GM21360 (cell line): ENCODE data around the gene FNDC11.
A peak's percentile ranks its signal among the peaks of the same experiment; 100 is the strongest.

Source experiments
- ATAC-seq: cut with Tn5 transposase; IDR thresholded peaks from one replicate; pipeline ENCODE4 v1.9.1; 2021; ENCODE audit warnings: mild to moderate bottlenecking, moderate library complexity; ENCODE audit not compliant: unreplicated experiment

Gene FNDC11

DNA sequence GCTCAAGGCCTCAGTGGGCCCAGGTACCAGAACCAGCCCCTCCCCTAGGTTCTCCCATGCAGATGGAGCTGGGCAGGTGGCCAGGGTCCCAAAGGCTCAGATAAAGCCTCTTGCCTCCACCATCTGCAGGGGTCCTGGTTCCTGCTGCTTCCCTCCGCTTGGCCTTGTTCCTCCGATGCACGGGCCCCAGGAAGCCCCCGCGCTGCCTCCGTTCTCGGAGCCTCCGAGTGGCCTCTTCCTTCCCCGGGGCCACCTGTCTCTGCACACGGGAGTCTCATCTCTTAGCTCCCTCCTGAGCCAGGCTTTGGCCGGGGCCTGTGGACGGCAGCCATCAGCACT, 14.9 kb upstream of the FNDC11 start:
- no peak for ATAC-seq

DNA sequence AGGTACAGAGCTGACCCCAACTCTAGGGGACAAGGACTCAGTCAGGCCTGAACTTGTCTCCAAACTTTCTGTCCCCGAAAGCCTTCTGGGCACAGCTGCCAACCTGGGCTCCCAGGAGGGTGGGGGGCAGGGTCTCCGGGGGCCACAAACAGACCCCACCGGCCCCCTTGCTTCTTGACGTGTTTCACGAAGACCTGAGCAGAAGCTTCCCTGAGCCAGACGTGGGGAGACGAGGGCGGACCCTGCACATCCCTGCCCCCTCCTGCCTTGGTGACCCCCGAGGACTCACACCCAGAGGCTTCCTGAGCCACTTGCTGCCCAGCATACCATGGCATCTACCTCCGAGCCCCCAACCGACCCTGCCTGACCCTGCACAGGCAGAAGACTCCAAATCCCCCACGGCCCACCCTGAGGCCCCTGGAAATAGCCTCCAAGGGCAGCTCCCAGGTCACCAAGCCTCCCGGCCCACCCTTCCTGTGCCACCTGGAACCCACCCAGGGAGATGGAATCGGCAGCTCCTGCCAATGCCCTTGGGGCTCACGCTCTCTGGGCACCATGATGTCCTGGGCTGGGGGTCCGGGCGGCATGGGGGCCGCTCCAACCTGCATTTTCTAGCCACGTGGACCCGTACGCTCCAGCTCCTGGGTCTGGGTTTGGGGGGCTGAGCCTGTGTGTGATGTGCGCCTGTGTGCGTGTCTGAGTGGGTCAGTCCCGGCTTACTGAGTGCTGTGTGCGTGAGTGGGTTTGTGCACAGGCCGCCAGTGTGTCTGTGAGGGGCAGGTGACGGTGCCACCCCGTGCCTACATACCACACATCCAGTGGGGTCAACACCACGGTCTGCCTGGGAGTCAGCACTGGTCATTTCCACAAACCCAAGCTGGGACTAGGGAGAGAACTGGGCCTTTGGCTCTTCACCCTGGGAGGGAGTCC, 14.3 kb upstream of the FNDC11 start:
- no peak for ATAC-seq

DNA sequence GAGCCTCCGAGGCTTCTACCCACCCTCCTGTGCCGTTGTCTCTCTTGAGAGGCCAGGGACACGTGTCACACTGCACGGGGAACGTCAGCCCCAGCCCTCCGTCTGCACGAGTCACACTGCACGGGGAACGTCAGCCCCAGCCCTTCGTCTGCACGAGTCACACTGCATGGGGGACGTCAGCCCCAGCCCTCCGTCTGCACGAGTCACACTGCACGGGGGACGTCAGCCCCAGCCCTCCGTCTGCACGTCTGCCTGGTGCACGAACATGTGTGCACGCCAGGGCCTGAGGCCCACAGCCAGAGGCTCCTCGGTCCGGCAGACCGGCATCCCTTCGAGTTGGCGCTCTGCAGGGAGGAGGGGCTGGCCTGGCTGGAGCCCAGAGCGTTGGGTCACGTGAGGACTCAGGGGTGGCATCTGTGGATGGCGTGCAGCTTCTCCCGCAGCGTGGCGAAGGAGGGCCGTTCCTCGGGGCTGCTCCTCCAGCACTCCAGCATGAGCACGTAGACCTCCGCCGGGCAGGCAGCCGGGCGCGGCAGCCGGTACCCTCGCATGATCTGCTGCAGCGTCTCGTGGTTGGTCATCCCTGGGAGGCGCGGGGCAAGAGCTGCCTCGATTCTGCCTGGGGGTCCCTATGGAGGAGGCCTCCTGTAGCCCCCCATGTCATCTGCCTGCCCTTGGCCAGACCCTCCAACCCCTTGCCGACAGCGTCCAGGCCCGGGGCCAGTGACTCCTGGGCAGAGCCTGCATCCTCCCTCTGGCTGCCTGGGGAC, 13.4 kb upstream of the FNDC11 start:
- ATAC-seq, result no peak

DNA sequence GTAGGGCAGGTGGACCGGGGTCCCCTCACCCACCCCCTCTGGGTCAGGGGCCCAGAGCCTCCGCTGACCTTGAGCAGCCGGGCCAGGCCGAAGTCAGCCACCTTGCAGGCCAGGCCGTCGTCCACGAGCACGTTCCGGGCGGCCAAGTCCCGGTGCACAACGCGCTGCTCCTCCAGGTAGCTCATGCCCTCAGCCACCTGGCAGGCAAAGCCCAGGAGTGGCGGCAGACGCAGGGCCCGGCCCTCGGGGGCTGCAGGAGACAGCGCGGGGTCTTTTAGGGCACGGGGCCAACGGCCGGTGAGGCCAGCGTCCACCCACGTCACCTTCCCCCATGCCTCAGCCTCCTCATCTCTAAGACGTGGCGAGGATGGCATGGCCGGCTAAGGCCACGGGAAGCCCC, 12.6 kb upstream of the FNDC11 start:
- ATAC-seq, result no peak

DNA sequence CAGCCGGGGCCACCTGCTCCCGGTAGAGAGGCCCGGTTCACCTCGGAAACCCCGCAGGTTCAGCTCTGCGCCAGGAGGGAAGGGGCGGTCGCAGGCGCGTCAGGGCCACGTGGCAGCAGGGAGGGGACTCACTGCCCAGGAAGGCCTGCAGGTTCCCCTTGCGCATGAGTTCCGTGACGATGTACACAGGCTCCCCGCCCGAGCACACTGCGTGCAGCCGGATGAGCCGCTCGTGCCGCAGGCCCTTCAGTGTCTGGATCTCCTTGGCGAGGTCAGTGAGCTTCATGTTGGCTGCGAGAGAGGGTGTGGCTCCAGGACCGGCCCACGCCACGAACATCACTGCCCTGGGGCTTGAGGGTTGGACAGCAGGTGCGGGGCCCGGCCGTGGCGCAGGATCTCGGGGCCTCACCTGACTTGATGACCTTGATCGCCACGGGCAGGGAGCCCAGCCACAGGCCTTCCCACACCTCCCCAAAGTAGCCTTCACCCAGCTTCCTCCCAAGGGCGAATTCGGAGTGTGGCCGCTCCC, 11.9 kb upstream of the FNDC11 start:
- ATAC-seq, result no peak

DNA sequence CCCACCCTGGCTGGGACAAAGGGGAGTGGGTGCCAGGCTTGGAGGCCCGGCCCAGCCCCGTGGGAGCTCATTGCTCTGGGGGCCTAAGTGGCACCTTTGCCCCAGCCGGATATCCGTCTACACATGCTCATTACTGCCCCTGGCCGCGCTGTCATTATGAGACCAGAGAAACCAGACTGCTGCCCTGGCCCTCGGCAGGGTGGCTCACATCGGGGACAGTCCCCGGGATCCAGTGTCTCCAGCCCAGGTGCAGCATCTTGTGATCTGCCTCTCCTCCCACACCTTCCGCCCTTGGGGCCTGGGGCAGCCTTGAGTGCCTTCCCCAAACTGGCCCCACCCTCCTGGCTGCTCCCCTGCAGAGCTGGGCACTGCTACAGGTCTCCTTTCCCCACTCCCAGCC, 11.3 kb upstream of the FNDC11 start:
- peak; percentile 45 for ATAC-seq

DNA sequence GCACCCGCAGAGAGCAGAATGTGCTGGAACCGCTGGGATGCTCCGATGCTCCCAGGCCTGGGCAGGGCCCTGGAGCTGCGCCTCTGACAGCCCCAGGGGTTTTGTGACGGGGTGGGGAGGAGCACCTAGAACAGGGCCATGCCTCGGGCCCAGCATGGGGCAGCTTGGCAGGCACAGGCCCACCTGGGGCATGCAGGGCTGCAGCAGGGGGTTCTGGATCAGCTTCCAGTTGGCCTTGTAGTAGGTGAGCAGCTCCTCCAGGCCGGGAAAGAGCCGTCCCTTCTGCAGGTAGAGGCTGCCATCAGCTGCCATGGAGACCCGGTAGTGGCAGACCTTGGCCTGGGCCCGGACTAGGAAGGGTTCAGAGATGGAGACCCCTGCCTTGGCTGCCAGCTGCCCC, 10.8 kb upstream of the FNDC11 start:
- no peak for ATAC-seq

DNA sequence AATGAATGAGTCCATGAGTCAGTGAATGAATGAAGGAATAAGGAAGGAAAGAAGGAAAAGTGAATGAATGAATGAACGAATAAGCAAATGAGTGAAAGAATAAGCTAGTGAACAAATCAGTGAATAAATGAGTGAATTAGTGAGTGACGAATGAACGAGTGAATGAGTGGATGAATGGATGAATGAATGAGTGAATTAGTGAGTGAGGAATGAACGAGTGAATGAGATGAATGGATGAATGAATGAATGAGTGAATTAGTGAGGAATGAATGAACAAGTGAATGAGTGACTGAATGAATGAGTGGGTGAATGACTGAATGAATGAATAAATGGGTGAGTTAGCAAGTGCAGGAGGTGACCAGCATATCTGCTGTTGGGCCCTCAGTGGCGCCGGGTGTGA, 10.2 kb upstream of the FNDC11 start:
- no peak for ATAC-seq

DNA sequence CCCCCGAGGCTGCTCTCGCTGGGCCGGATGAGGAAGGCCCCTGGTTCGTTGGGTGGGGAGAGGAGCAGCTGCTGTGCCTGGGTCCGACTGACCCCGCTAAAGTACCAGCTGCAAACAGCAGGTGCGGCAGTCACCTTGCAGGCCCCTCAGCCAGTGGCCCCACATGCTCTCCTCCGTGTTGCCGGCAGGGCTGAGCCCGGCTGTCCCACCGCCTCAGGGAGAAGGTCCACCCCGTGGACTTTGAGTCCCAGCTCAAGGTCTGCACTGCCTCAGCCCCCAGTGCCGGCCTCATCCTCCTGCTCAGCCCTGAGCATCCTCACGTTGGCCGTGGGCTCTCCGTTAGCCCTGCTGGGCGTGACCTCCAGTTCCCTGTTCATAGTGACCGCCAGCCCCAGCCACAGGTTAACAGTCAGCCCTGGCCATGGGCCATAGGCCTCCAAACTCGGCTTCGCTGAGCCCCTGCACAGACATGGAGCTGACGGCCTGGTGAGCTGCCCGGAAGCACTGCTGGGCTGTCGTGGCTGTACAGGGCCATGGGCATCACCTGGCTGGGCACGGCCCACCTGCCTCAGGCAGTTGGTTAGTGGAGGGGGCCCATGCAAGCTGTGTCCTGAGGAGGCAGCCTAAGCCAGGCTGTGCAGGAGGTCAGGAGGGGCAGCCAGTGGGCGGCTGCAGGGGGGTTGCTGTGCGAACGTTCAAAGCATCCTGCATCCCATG, 9.6 kb upstream of the FNDC11 start:
- ATAC-seq, result no peak

DNA sequence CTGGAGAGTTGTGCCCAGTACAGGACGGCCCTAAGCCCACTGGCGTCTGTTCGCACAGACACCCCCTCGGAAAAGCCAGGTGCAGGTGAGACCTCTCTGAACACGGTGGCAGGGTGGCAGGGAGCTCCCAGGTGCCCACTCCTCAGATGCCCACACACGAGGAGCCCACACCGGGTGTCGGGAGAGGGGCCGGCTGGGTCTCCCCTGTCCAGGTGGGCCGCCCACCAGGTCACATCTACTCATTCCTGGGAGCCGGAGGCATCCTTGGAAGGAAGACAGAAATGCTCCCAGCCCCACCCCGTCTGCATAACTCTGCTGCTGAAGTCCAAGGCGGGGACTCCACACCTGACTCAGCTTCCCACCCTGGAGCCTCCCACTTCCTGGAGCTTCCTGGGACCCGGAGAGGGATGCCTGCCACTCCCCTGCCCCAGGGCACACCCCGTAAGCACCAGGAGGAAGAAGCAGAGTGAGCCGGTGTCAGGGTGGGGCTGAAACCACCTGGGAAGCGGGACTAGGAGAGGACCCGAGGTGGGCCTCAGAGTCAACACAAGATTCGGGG, 8.9 kb upstream of the FNDC11 start:
- ATAC-seq, result no peak

DNA sequence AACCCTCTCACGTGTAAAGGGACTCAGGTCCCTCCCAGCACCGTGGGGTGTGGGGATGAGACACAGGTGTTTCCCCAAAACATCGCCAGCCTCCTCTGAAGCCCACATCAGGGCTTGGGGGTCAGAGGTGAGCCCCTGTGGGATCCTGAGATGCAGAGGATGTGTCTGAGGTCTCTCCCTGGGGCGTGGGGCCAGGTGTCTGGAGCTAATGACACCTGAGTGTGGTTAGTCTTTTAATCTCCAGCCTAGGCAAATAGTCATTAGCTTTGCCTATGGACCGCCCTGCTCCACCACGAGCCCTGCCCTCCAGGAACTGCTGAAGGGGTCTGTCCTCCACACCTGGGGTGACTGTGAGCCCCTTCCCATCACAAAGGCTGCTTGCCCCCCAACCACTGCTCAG, 8.1 kb upstream of the FNDC11 start:
- ATAC-seq, result no peak

DNA sequence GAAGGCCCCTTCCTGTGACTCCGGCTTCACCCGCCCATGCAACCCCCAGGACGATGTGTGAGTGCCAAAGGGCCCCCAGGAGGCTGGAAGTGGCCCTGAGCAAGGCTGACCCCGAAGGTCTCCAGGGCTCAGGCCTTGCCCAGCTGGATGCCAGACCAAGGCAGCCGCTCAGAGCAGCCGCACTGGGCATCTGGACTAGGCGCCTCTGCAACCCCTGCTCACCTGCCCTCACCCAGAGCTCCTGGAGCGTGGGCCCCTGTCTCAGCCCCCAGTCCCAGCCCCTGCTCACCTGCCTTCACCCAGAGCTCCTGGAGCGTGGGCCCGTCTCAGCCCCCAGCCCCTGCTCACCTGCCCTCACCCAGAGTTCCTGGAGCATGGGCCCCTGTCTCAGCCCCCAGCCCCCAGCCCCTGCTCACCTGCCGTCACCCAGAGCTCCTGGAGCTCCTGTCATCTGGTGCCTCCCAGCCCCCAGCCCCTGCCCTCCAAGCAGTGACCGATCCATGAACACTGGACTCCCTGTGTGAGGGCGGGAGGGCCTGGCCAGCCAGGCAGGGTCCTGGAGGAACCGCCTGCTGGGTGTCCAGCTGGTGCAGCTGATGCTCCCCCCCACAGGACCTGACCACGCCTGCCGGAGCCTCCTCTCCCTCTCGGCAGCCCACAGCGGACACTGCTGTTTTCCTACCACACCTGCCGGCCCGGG, 7.6 kb upstream of the FNDC11 start:
- no peak for ATAC-seq

DNA sequence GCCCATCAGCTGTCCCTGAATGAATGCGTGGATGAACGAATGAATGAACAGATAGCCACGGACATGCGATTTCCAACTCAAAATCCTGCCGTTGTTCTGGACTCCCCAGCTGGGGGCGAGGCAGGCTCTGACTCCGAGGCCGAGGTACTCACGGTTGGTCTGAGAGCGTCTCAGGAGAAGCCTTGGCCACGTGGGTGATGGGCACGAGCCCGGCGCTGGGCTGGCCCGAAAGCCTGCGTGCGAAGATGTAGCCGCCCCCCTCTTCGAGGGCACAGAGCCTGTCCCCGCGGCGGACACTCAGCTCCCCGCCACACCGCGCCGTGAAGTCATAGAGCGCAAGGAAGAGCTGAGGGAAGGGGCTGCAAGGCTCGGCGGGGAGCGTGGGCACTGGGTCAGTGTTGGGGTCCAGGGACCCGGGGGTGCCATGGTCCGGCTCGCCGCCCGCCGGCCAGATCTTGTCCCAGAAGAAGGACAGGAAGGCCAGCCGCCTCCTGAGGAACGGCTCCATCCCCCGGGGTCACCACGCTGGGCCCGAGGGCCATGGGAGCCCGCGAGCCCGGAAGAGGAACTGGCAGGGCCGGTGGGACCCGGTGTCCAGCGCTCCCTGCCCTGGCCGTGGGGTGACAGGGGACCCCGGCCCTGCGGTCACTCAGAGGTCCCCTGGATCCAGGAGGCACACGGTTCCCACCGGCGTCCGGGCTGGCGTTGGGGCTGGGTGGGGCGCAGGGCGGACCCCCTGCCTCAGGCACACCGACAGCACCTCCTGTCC, 6.8 kb upstream of the FNDC11 start:
- no peak for ATAC-seq

DNA sequence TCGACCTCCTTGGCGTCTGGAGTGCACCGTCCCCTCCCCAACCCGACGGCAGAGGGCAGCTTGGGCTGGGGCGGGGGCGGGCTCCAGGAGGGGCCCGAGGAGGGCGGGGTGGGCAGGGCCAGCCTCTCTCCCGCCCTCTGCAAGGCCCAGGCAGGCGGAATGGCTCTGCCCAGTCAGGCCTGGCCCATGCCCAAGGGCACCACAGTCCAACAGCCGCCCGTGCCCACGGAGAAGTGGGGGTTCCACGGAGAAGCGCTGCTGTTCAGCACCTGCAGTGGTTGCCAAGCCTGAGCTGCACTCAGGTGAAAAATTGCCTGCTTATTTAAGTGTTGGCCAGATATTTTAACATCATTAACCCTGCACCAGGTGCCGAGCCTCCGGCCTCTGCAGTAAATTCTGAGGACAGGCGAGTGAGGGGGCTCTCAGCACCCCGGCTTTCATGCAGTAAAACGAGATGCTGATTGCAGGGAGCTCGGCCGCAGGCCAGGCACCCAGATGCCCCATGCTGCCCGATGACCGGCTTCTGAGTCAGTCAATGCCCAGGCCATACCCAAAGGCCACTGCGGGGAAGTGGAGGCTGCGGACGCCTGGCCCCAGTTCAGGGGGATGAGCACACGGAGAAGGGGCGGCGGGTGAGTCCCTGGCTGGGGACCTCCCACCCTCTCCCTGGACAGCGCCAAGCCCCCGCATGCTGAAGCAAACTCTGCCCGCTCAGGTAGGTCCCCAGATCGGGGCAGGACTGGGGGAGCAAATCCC, 6.1 kb upstream of the FNDC11 start, which contains the start of gene SRMS:
TSS of gene SRMS (minus strand) at position 25 of the 756 bp plus-strand sequence. CDS start 286 bp downstream, outside the sequence.
- ATAC-seq, result no peak

DNA sequence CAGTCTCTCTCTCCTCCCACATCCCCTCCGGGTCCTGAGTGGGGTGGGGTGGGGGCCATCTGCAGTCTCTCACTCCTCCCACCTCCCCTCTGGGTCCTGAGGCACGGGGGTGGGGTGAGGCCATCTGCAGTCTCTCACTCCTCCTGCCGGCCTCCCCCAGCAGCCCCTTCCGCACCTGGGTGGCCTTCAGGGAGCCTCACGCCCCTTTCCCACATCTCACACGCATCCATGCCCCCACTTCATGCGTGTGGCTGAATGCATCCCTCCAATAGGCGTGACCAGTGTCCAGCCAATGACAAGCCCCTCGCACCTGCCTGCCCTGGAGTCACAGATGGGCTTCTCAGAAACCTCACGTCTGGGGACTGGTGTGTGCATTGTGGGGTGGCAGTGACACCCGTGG, 5.4 kb upstream of the FNDC11 start:
- ATAC-seq, result no peak

DNA sequence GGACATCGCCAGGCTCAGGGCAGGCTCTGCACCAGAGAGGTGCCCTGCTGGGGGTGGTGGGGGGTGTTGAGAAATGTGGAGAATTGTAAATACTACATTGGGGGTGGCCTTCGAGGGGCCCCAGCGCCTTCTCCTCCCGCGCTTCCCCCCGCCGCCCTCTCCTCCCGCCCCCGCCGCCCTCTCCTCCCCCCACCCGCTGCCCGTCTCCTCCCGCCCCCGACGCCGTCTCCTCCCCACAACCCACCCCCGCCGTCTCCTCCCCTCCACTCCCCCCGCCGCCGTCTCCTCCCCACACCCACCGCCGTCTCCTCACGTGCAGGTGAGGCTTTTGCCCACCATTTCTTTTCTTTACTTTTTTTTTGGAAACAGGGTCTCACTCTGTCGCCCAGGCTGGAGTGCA, 4.9 kb upstream of the FNDC11 start:
- ATAC-seq, result no peak

DNA sequence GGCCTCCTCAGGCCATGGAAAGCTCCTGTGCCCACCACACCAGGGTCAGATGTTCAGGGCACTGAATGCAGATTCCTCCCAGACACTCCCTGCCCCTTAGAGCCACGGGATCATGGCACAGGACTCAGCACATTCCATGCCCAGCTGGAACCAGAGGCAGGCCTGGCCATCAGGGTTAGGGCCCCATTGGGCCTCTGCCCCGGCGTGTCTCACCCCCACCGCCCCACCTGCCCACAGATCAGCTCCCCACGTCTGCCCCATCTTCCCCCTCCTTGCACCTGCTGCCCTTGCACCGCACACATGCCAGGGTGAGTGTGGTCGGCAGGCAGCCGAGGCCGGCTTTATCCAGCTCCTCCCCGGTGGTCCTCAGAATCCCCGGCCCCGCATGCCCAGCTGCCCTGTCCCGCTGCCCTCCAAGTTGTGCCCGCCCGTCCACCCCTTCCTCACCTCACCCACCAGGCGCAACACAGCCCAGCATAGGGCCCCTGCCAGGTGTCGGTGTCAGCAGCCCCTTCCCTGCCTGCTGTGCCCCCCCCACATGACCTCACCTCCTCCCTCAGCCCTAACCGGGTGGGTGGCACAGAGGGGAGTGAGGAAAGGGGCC, 4.2 kb upstream of the FNDC11 start:
- ATAC-seq, result no peak

DNA sequence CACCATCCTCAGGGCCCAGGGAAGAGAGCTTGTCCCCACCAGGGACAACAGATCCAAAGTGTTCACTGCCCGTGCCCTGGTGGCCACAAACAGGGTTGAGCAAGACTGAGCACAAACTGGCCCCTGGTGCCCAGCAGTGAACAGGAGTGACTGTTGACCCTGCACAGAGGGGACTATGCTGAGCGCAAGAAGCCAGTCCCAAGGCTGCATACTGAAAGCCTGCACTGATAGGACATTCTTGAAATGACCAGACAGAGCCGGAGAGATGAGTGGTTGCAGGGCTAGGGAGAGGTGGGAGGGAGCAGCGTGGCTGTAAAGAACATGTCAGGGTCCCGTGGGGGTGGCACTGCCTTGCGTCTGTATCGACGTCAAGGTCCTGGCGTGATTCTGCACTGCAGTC, 2.9 kb upstream of the FNDC11 start:
- no peak for ATAC-seq
